GM23338 (cell line): ENCODE measurements around the gene NR5A2.

Experiments used
- CREB1 ChIP-seq: fragments of 250-450 bp; sonication (Bioruptor Pico); IDR thresholded peaks from 2 replicates; pipeline ENCODE4 v1.5.0; 2020; ENCODE audit warnings: low read depth, mild to moderate bottlenecking, moderate library complexity
- EZH2 ChIP-seq: fragments of 200-600 bp; sonication (generic); IDR thresholded peaks from one replicate; pipeline ENCODE4 v1.8.0; 2017; ENCODE audit warnings: antibody characterized with exemption, mild to moderate bottlenecking, low read depth; ENCODE audit not compliant: unreplicated experiment
- TF ChIP-seq, protein P1 (sequence below), 2 experiments: fragments of 200-600 bp in 1 of 2; sonication (generic) in 1 of 2; conservative IDR thresholded peaks; 2 replicates each; pipeline versions ENCODE4 v1.5.1 to v1.6.1; 2016 to 2017; ENCODE audit warnings: antibody characterized with exemption in 2 of 2, low read depth in 2 of 2, mild to moderate bottlenecking in 2 of 2, moderate library complexity in 1 of 2

- TF ChIP-seq, protein P1, sequence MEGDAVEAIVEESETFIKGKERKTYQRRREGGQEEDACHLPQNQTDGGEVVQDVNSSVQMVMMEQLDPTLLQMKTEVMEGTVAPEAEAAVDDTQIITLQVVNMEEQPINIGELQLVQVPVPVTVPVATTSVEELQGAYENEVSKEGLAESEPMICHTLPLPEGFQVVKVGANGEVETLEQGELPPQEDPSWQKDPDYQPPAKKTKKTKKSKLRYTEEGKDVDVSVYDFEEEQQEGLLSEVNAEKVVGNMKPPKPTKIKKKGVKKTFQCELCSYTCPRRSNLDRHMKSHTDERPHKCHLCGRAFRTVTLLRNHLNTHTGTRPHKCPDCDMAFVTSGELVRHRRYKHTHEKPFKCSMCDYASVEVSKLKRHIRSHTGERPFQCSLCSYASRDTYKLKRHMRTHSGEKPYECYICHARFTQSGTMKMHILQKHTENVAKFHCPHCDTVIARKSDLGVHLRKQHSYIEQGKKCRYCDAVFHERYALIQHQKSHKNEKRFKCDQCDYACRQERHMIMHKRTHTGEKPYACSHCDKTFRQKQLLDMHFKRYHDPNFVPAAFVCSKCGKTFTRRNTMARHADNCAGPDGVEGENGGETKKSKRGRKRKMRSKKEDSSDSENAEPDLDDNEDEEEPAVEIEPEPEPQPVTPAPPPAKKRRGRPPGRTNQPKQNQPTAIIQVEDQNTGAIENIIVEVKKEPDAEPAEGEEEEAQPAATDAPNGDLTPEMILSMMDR (conservative IDR thresholded peaks at IDR 0.05; ENCODE audit: low read depth in 2 of 2), result no peak
- TF ChIP-seq EZH2 (no peak), CREB1 (CRISPR knock-in tag) (no peak)
These were observed 147.2 kb downstream of the NR5A2 start for GRCh38 chr1:200174525-200175295.
